Natural killer cell (primary cell): ENCODE data around the gene PDXP. TPM values are rescaled to one million over a fixed set of nuclear protein-coding genes. Genes with fewer than 3 reads are reported as not detected.

Experiments
- ATAC-seq, 3 donors: fragments of 150-1000 bp in 2 of 3; fragments of 200-7000 bp in 1 of 3; cut with Tn5 transposase; 1 replicate in 1 of 3; 2 replicates in 2 of 3; pipeline ENCODE4 v1.10.0; 2021; ENCODE audit warnings: mild to moderate bottlenecking in 2 of 3, moderate library complexity in 2 of 3
- DNase-seq, 2 donors: peaks; one replicate each; pipeline versions ENCODE4 v3.0.0 to v3.0.0-alpha.2; 2013 to 2021; ENCODE audit warnings: mixed read lengths in 1 of 2
- H3K27ac ChIP-seq: one replicate; pipeline ENCODE4 v1.5.1; 2013; ENCODE audit warnings: mild to moderate bottlenecking, low read length
- H3K27me3 ChIP-seq: one replicate; pipeline ENCODE4 v1.6.1; 2013; ENCODE audit warnings: low read length; ENCODE audit not compliant: control insufficient read depth, insufficient read depth
- H3K36me3 ChIP-seq: one replicate; pipeline ENCODE4 v1.6.1; 2013; ENCODE audit warnings: low read length; ENCODE audit not compliant: control insufficient read depth, insufficient read depth
- H3K4me1 ChIP-seq: one replicate; pipeline ENCODE4 v1.6.1; 2013; ENCODE audit warnings: low read length; ENCODE audit not compliant: control insufficient read depth, insufficient read depth
- H3K4me3 ChIP-seq: one replicate; pipeline ENCODE4 v1.5.1; 2013; ENCODE audit warnings: low read length
- H3K9me3 ChIP-seq: one replicate; pipeline ENCODE4 v1.6.1; 2013; ENCODE audit warnings: low read length; ENCODE audit not compliant: control insufficient read depth, insufficient read depth
- H3K27ac Mint-ChIP-seq, 2 donors: one replicate each; pipeline ENCODE4 v1.8.0; 2022; ENCODE audit warnings: mild to moderate bottlenecking in 2 of 2, mixed read lengths in 2 of 2, moderate library complexity in 1 of 2
- H3K27me3 Mint-ChIP-seq, 2 donors: one replicate each; pipeline ENCODE4 v1.8.0; 2022; ENCODE audit warnings: low read depth in 2 of 2, mixed read lengths in 2 of 2
- H3K36me3 Mint-ChIP-seq: one replicate; pipeline ENCODE4 v1.8.0; 2022; ENCODE audit warnings: mixed read lengths
- H3K4me1 Mint-ChIP-seq, 2 donors: one replicate each; pipeline ENCODE4 v1.8.0; 2022; ENCODE audit warnings: mixed read lengths in 2 of 2
- H3K4me3 Mint-ChIP-seq: one replicate; pipeline ENCODE4 v1.8.0; 2022; ENCODE audit warnings: mild to moderate bottlenecking, moderate library complexity, mixed read lengths
- H3K9me3 Mint-ChIP-seq, 2 donors: one replicate each; pipeline ENCODE4 v1.8.0; 2022; ENCODE audit warnings: mixed read lengths in 2 of 2
- CTCF ChIP-seq: fragments of 200-600 bp; IDR thresholded peaks from one replicate; pipeline ENCODE4 v1.8.0; 2022; ENCODE audit warnings: antibody characterized with exemption
- WGBS: methylation state at CpG from one replicate; pipeline ENCODE4 v1.1.7; 2013; ENCODE audit warnings: missing lambda C conversion rate; ENCODE audit not compliant: insufficient coverage; 5-methylcytosine and 5-hydroxymethylcytosine counted together
- intact Hi-C: fragments of 100-400 bp; cut with micrococcal nuclease; formaldehyde crosslinking; loops from one replicate; pipeline ENCODE4 v1.14.2; 2022
- total RNA-seq, 4 donors: library from RNA; stranded (reverse); fragments of 120-200 nt in 1 of 4; gene quantifications; one replicate each; pipeline versions ENCODE4 v1.2.3 to v1.2.4, GENCODE V29; 2013 to 2022

Gene PDXP
- total RNA-seq, 3 donors from 2014 or later (not counting 1 experiment from before 2014, with no cell fraction given) = 8.3 to 14.2 (median 13.4) TPM

DNA sequence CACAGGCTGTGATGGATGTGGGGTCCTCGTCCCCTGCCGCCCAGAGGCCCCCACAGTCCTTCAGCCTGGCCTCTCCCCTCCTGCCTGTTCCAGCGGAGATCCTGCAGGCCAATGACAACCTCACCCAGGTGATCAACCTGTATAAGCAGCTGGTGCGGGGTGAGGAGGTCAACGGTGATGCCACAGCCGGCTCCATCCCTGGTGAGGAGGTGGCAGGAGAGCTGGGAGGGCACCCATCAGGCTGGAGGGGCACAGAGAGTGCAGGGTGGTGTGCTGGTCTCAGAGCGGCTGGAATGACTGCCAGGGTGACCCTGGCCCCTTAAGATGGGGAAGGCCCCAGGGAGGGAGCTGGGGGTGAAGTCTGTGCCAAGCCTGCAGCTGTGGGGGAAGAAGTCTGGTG, 33.6 kb upstream of the PDXP start:
- peaks cover 16% of the 10 kb centered on the region for H3K36me3 ChIP-seq
- Mint-ChIP-seq H3K4me1 (peaks cover 33 to 56% of the 10 kb centered on the region in 2 donors), H3K27me3 (no peaks in the 10 kb centered on the region), H3K27ac (peak overlapping the region; percentile 83 to 89), H3K4me3 (no peak overlapping the region), H3K36me3 (no peaks in the 10 kb centered on the region), H3K9me3 (no peaks in the 10 kb centered on the region)
- no peaks in the 10 kb centered on the region for H3K9me3 ChIP-seq
- no peak for TF ChIP-seq CTCF
- 96% methylated on average over 7 of the region's 7 CpGs for WGBS
- H3K27ac ChIP-seq = no peak overlapping the region
- no peak for ATAC-seq
- no peak overlapping the region for H3K4me3 ChIP-seq
- intact Hi-C loops = no loop called here
- peaks cover 67% of the 10 kb centered on the region for H3K4me1 ChIP-seq
- H3K27me3 ChIP-seq = no peaks in the 10 kb centered on the region
- no peak for DNase-seq

DNA sequence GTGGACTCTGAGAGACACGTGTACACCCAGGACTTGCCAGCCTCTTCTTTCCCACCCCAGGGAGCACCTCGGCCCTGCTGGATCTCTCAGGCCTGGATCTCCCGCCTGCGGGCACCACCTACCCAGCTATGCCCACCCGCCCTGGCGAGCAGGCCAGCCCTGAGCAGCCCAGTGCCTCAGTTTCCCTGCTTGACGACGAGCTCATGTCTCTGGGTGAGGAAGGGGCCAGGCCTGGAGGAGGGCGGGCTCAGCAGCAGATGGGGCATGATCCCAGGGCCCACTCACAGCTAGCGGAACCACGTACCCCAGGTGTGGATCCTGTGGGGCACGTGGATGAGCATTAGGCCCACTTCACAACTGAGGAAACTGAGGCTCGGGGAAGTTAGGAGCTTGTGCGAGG, 32.8 kb upstream of the PDXP start:
- H3K4me3 ChIP-seq = no peak overlapping the region
- Mint-ChIP-seq H3K4me3 (peak overlapping the region; percentile 5), H3K4me1 (peaks cover 33 to 57% of the 10 kb centered on the region in 2 donors), H3K27ac (peak overlapping the region; percentile 83 to 89), H3K36me3 (no peaks in the 10 kb centered on the region), H3K9me3 (no peaks in the 10 kb centered on the region), H3K27me3 (no peaks in the 10 kb centered on the region)
- H3K9me3 ChIP-seq = no peaks in the 10 kb centered on the region
- WGBS = 90% methylated on average over 14 of the region's 14 CpGs
- no peak for ATAC-seq
- peaks cover 12% of the 10 kb centered on the region for H3K36me3 ChIP-seq
- DNase-seq = no peak
- peaks cover 76% of the 10 kb centered on the region for H3K4me1 ChIP-seq
- no peaks in the 10 kb centered on the region for H3K27me3 ChIP-seq
- H3K27ac ChIP-seq = peak overlapping the region; percentile 76
- intact Hi-C loops = no loop called here
- TF ChIP-seq CTCF = no peak

GRCh38 chr22:37626144-37626543, 32.4 kb upstream of the PDXP start:
- Mint-ChIP-seq H3K36me3 (no peaks in the 10 kb centered on the region), H3K27me3 (no peaks in the 10 kb centered on the region), H3K4me3 (peak overlapping the region; percentile 74), H3K27ac (peak overlapping the region; percentile 83 to 89), H3K4me1 (peaks cover 33 to 61% of the 10 kb centered on the region in 2 donors), H3K9me3 (no peaks in the 10 kb centered on the region)
- intact Hi-C loops = no loop called here
- ATAC-seq (no peak), DNase-seq (peak in 1 of 2 donors; percentile 42)
- Histone ChIP-seq H3K4me3 (no peak overlapping the region), H3K9me3 (no peaks in the 10 kb centered on the region), H3K4me1 (peaks cover 80% of the 10 kb centered on the region), H3K27me3 (no peaks in the 10 kb centered on the region), H3K27ac (peak overlapping the region; percentile 76), H3K36me3 (peaks cover 11% of the 10 kb centered on the region)
- no peak for TF ChIP-seq CTCF
- 84% methylated on average over 11 of the region's 11 CpGs for WGBS

GRCh38 chr22:37626556-37627075, 31.9 kb upstream of the PDXP start:
- Histone ChIP-seq H3K4me1 (peaks cover 85% of the 10 kb centered on the region), H3K27ac (peak overlapping the region; percentile 76), H3K36me3 (peaks cover 9% of the 10 kb centered on the region), H3K4me3 (no peak overlapping the region), H3K9me3 (no peaks in the 10 kb centered on the region), H3K27me3 (no peaks in the 10 kb centered on the region)
- Mint-ChIP-seq H3K4me1 (peaks cover 33 to 66% of the 10 kb centered on the region in 2 donors), H3K36me3 (no peaks in the 10 kb centered on the region), H3K27ac (peak overlapping the region; percentile 83 to 89), H3K9me3 (no peaks in the 10 kb centered on the region), H3K27me3 (no peaks in the 10 kb centered on the region), H3K4me3 (peak overlapping the region; percentile 74)
- DNase-seq (no peak), ATAC-seq (no peak)
- 74% methylated on average over 13 of the region's 13 CpGs for WGBS
- intact Hi-C loops = no loop called here
- no peak for TF ChIP-seq CTCF
